OCI-LY1 (cell line): ENCODE data around the gene NACC1.

ENCODE experiments used
- H2AFZ ChIP-seq: fragments of 200-600 bp; sonication (generic), shearing (Covaris generic); 2 replicates; pipeline ENCODE4 v1.6.0; 2014; ENCODE audit warnings: antibody characterized with exemption, mild to moderate bottlenecking, low read length
- H3F3A ChIP-seq: fragments of 200-600 bp; sonication (generic), shearing (Covaris generic); 2 replicates; pipeline ENCODE4 v1.6.0; 2014; ENCODE audit warnings: mild to moderate bottlenecking, antibody characterized with exemption, low read length, moderate library complexity; ENCODE audit not compliant: insufficient read depth
- H3K27ac ChIP-seq: fragments of 200-600 bp; sonication (generic); 2 replicates; pipeline ENCODE4 v1.5.1; 2014; ENCODE audit warnings: low read length, mixed run types, mild to moderate bottlenecking, low read depth; ENCODE audit not compliant: poor library complexity, severe bottlenecking
- H3K27me3 ChIP-seq: fragments of 200-600 bp; sonication (generic); 2 replicates; pipeline ENCODE4 v1.6.0; 2014; ENCODE audit warnings: antibody characterized with exemption, mild to moderate bottlenecking, low read length, moderate library complexity; ENCODE audit not compliant: insufficient read depth
- H3K36me3 ChIP-seq: fragments of 200-600 bp; sonication (generic); 2 replicates; pipeline ENCODE4 v1.6.1; 2014; ENCODE audit warnings: mild to moderate bottlenecking, antibody characterized with exemption, low read length, moderate library complexity, mixed read lengths; ENCODE audit not compliant: insufficient read depth
- H3K4me1 ChIP-seq: fragments of 200-600 bp; sonication (generic); 2 replicates; pipeline ENCODE4 v1.5.1; 2014; ENCODE audit warnings: mild to moderate bottlenecking, low read length, moderate library complexity; ENCODE audit not compliant: insufficient read depth, severe bottlenecking
- H3K4me2 ChIP-seq: fragments of 200-600 bp; sonication (generic), shearing (Covaris generic); 2 replicates; pipeline ENCODE4 v1.6.1; 2014; ENCODE audit warnings: low read length
- H3K4me3 ChIP-seq: fragments of 200-600 bp; sonication (generic); 2 replicates; pipeline ENCODE4 v1.5.1; 2014; ENCODE audit warnings: low read length, low read depth, mild to moderate bottlenecking, mixed read lengths; ENCODE audit not compliant: poor library complexity, severe bottlenecking
- H3K79me2 ChIP-seq: fragments of 200-600 bp; shearing (Covaris generic); 2 replicates; pipeline ENCODE4 v1.6.1; 2016; ENCODE audit warnings: mixed run types, low read length, mixed read lengths; ENCODE audit not compliant: insufficient read depth
- H3K9ac ChIP-seq: fragments of 200-600 bp; sonication (generic), shearing (Covaris generic); 2 replicates; pipeline ENCODE4 v1.6.1; 2014; ENCODE audit warnings: mild to moderate bottlenecking, low read length, mixed read lengths
- H3K9me2 ChIP-seq: fragments of 200-600 bp; sonication (generic), shearing (Covaris generic); 2 replicates; pipeline ENCODE4 v1.6.1; 2014; ENCODE audit warnings: low read depth, mild to moderate bottlenecking, low read length, mixed read lengths
- H3K9me3 ChIP-seq: fragments of 200-600 bp; shearing (Covaris generic); 2 replicates; pipeline ENCODE4 v1.6.1; 2014; ENCODE audit warnings: low read length, mixed read lengths
- H4K20me1 ChIP-seq: fragments of 200-600 bp; sonication (generic), shearing (Covaris generic); 2 replicates; pipeline ENCODE4 v1.6.0; 2016; ENCODE audit warnings: mild to moderate bottlenecking, low read length; ENCODE audit not compliant: insufficient read depth
- CTCF ChIP-seq: fragments of 200-600 bp; sonication (generic), shearing (Covaris generic); IDR thresholded peaks from 2 replicates; pipeline ENCODE4 v1.5.1; 2017; ENCODE audit warnings: mild to moderate bottlenecking, antibody characterized with exemption, low read length, moderate library complexity, mixed read lengths
- EZH2 ChIP-seq: fragments of 200-600 bp; sonication (generic), shearing (Covaris generic); IDR thresholded peaks from 2 replicates; pipeline ENCODE4 v1.8.0; 2017; ENCODE audit warnings: borderline replicate concordance, mixed run types, mild to moderate bottlenecking, antibody characterized with exemption, low read length, moderate library complexity, mixed read lengths

The NACC1 gene

GRCh38 chr19:13117772-13118423 is at the start of gene NACC1:
Gene NACC1 (plus strand): TSS chr19:13118264. CDS start chr19:13135208, 16,944 bp downstream.
- Histone ChIP-seq H3K9me3 (no peaks in the 10 kb centered on the region), H3K9me2 (no peaks in the 10 kb centered on the region), H3K36me3 (peaks cover 21% of the 10 kb centered on the region; the same call in 1 of the 2 replicates), H3K27me3 (no peaks in the 10 kb centered on the region), H3K4me3 (peak within 1 kb of the TSS; percentile 100), H2AFZ (no peak within 1 kb of the TSS), H3K4me2 (peak within 1 kb of the TSS; percentile 82), H3K9ac (peak within 1 kb of the TSS; percentile 99), H3K27ac (peak within 1 kb of the TSS; percentile 80), H3K79me2 (peaks cover 40% of the 10 kb centered on the region), H3K4me1 (peaks cover 52% of the 10 kb centered on the region), H3F3A (peaks cover 4% of the 10 kb centered on the region; the same call in 1 of the 2 replicates), H4K20me1 (no peaks in the 10 kb centered on the region)
- TF ChIP-seq EZH2, result no peak
- TF ChIP-seq CTCF, result no peak

GRCh38 chr19:13069415-13070359 is 48.4 kb upstream of the NACC1 start:
- no peaks in the 10 kb centered on the region for H3F3A ChIP-seq
- H3K4me3 ChIP-seq, result no peak overlapping the region
- H3K79me2 ChIP-seq, result no peaks in the 10 kb centered on the region
- no peaks in the 10 kb centered on the region for H3K36me3 ChIP-seq
- no peak overlapping the region for H3K9ac ChIP-seq
- no peak overlapping the region for H3K4me2 ChIP-seq
- no peaks in the 10 kb centered on the region for H3K9me3 ChIP-seq
- H2AFZ ChIP-seq, result no peak overlapping the region
- no peak for TF ChIP-seq EZH2
- no peak for TF ChIP-seq CTCF
- H3K4me1 ChIP-seq, result peaks cover 3% of the 10 kb centered on the region
- H3K27ac ChIP-seq, result no peak overlapping the region
- H3K27me3 ChIP-seq, result peaks cover 18% of the 10 kb centered on the region; the same call in 1 of the 2 replicates
- no peaks in the 10 kb centered on the region for H4K20me1 ChIP-seq
- H3K9me2 ChIP-seq, result no peaks in the 10 kb centered on the region

- Histone ChIP-seq H3K9ac (no peak overlapping the region), H3K4me2 (no peak overlapping the region), H2AFZ (no peak overlapping the region), H4K20me1 (no peaks in the 10 kb centered on the region), H3K4me1 (peaks cover 3% of the 10 kb centered on the region), H3K27me3 (peaks cover 18% of the 10 kb centered on the region; the same call in 1 of the 2 replicates), H3K9me2 (no peaks in the 10 kb centered on the region), H3K9me3 (no peaks in the 10 kb centered on the region), H3K79me2 (no peaks in the 10 kb centered on the region), H3K4me3 (no peak overlapping the region), H3K27ac (no peak overlapping the region), H3K36me3 (no peaks in the 10 kb centered on the region), H3F3A (no peaks in the 10 kb centered on the region)
- TF ChIP-seq EZH2 (no peak), CTCF (no peak)
These were observed 47.5 kb upstream of the NACC1 start for GRCh38 chr19:13070425-13071140.
